Endothelial cell of umbilical vein (primary cell): Measurements from ENCODE around the gene TAF10.

Experiments used
- EZH2 ChIP-seq: IDR thresholded peaks from 2 replicates; pipeline ENCODE4 v1.6.1; 2012; ENCODE audit warnings: borderline replicate concordance, low read depth, mild to moderate bottlenecking, moderate library complexity, low read length, inconsistent platforms; ENCODE audit not compliant: severe bottlenecking
- POLR2A ChIP-seq: IDR thresholded peaks from 2 replicates; pipeline ENCODE4 v1.6.1; 2012; ENCODE audit warnings: low read depth, mild to moderate bottlenecking, control low read depth, low read length
- POLR2AphosphoS5 ChIP-seq: IDR thresholded peaks from 2 replicates; pipeline ENCODE4 v1.6.1; 2012; ENCODE audit warnings: low read depth, mild to moderate bottlenecking, control low read depth, low read length, moderate library complexity; ENCODE audit not compliant: insufficient read depth
- TF ChIP-seq, protein P1 (sequence below), 2 donors: IDR thresholded peaks; 1 replicate in 1 of 2; 2 replicates in 1 of 2; pipeline ENCODE4 v1.5.1; 2011; ENCODE audit warnings: low read length in 2 of 2, mild to moderate bottlenecking in 2 of 2, moderate library complexity in 2 of 2, control low read depth in 1 of 2, inconsistent platforms in 1 of 2, low read depth in 1 of 2; ENCODE audit not compliant: insufficient read depth in 1 of 2; ENCODE audit errors: extremely low read depth in 1 of 2
- TF ChIP-seq, protein P2 (sequence below): IDR thresholded peaks from 2 replicates; pipeline ENCODE4 v1.6.1; 2011; ENCODE audit not compliant: insufficient read depth, insufficient read length

DNA sequence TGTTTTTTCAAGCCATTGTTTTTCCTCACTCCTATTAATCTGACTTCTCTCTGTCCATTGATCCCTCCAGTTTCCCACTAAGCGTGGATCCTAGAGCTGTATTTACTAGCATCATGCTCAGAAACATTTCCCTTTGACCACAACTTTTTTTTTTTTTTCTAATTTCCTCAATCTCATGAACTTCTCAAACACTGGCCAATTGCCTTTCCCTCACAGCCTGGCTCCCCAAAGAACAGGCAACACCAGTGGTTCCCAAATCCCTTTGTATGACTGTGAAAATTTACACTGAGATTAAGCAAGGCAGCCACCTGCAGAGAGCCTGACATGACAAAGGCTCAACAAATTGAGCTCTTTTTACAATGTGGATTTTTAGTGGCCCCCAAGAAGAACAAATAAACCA is 8.6 kb upstream of the TAF10 start:
- TF ChIP-seq, protein P1, sequence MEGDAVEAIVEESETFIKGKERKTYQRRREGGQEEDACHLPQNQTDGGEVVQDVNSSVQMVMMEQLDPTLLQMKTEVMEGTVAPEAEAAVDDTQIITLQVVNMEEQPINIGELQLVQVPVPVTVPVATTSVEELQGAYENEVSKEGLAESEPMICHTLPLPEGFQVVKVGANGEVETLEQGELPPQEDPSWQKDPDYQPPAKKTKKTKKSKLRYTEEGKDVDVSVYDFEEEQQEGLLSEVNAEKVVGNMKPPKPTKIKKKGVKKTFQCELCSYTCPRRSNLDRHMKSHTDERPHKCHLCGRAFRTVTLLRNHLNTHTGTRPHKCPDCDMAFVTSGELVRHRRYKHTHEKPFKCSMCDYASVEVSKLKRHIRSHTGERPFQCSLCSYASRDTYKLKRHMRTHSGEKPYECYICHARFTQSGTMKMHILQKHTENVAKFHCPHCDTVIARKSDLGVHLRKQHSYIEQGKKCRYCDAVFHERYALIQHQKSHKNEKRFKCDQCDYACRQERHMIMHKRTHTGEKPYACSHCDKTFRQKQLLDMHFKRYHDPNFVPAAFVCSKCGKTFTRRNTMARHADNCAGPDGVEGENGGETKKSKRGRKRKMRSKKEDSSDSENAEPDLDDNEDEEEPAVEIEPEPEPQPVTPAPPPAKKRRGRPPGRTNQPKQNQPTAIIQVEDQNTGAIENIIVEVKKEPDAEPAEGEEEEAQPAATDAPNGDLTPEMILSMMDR (IDR thresholded peaks at IDR 0.05; ENCODE audit: extremely low read depth in 1 of 2, insufficient read depth in 1 of 2, low read depth in 1 of 2, low read length in 2 of 2) = no peak
- no peak for TF ChIP-seq EZH2
- TF ChIP-seq POLR2A = no peak
- TF ChIP-seq, protein P2, sequence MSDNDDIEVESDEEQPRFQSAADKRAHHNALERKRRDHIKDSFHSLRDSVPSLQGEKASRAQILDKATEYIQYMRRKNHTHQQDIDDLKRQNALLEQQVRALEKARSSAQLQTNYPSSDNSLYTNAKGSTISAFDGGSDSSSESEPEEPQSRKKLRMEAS = no peak
- no peak for TF ChIP-seq POLR2AphosphoS5
